Coronary artery (tissue), 2 donors: ENCODE data around the gene TTC4.

Experiments
- DNase-seq: peaks from one replicate; pipeline ENCODE4 v3.0.0-alpha.2; 2017; ENCODE audit warnings: low spot score
- H3K27ac ChIP-seq, 2 donors: fragments of 200-600 bp; sonication (generic); one replicate each; pipeline ENCODE4 v1.5.1; 2016 to 2019
- H3K4me3 ChIP-seq: fragments of 200-600 bp; sonication (generic); 2 replicates; pipeline ENCODE4 v1.5.1; 2016; ENCODE audit warnings: mild to moderate bottlenecking, moderate library complexity
- TF ChIP-seq, protein P1 (sequence below): fragments of 200-600 bp; sonication (generic); IDR thresholded peaks from one replicate; pipeline ENCODE4 v1.5.1; 2019; ENCODE audit warnings: antibody characterized with exemption

The TTC4 gene

GRCh38 chr1:54745274-54745673 lies 29.6 kb downstream of the TTC4 start:
- DNase-seq: no peak
- no peak overlapping the region for H3K4me3 ChIP-seq
- H3K27ac ChIP-seq: no peak overlapping the region
- TF ChIP-seq, protein P1, sequence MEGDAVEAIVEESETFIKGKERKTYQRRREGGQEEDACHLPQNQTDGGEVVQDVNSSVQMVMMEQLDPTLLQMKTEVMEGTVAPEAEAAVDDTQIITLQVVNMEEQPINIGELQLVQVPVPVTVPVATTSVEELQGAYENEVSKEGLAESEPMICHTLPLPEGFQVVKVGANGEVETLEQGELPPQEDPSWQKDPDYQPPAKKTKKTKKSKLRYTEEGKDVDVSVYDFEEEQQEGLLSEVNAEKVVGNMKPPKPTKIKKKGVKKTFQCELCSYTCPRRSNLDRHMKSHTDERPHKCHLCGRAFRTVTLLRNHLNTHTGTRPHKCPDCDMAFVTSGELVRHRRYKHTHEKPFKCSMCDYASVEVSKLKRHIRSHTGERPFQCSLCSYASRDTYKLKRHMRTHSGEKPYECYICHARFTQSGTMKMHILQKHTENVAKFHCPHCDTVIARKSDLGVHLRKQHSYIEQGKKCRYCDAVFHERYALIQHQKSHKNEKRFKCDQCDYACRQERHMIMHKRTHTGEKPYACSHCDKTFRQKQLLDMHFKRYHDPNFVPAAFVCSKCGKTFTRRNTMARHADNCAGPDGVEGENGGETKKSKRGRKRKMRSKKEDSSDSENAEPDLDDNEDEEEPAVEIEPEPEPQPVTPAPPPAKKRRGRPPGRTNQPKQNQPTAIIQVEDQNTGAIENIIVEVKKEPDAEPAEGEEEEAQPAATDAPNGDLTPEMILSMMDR: no peak

GRCh38 chr1:54745864-54746263 lies 30.2 kb downstream of the TTC4 start:
- Histone ChIP-seq H3K27ac (no peak overlapping the region), H3K4me3 (no peak overlapping the region)
- no peak for DNase-seq
- TF ChIP-seq, protein P1: no peak

GRCh38 chr1:54748094-54748835 lies 32.6 kb downstream of the TTC4 start:
- no peak overlapping the region for H3K27ac ChIP-seq
- TF ChIP-seq, protein P1: no peak
- DNase-seq: no peak

GRCh38 chr1:54750596-54750995 lies 34.9 kb downstream of the TTC4 start:
- no peak overlapping the region for H3K27ac ChIP-seq
- TF ChIP-seq, protein P1: no peak
- H3K4me3 ChIP-seq: no peak overlapping the region
- DNase-seq: no peak

More at GRCh38 chr1:54748094-54748835, 32.6 kb downstream of the TTC4 start:
- no peak overlapping the region for H3K4me3 ChIP-seq

DNA sequence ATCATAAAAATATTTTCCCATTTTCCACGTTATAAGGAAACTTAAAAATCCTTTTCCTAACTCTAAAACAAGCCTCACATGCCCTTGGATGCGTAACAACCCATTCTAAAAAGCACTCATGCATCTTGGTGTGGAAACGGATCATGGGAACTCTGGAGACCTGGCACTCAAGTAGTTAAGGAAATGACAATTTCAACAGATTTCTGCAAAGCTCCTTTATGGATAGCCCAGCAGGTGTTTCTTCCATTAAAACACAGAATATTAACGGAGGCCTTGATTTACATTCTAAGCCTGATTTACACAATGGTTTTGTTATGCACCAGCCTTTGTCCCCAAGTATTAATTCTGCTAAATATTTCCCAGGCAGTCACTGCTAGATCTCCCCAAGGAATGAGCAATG lies 35.8 kb downstream of the TTC4 start:
- H3K27ac ChIP-seq: no peak overlapping the region
- H3K4me3 ChIP-seq: no peak overlapping the region
- TF ChIP-seq, protein P1: no peak
- no peak for DNase-seq

- no peak for DNase-seq
- Histone ChIP-seq H3K27ac (no peak overlapping the region), H3K4me3 (no peak overlapping the region)
- TF ChIP-seq, protein P1: no peak
Observed at GRCh38 chr1:54754045-54754444, 38.4 kb downstream of the TTC4 start.

GRCh38 chr1:54754486-54755285 lies 39.0 kb downstream of the TTC4 start:
- no peak overlapping the region for H3K27ac ChIP-seq
- TF ChIP-seq, protein P1: no peak
- no peak overlapping the region for H3K4me3 ChIP-seq
- DNase-seq: no peak
